ENCODE measurements around the gene SLC46A1.

SLC46A1 gene

GRCh38 chr17:28357061-28357900, 48.7 kb downstream of the SLC46A1 start, which contains the start of gene POLDIP2:
Gene POLDIP2 (minus strand): TSS chr17:28357527. CDS start chr17:28357448, 79 bp downstream.
- peak; percentile 89 to 92 for DNase-seq (ENCODE audit: low read depth in 1 of 2, low spot score in 1 of 2)

GRCh38 chr17:28350271-28350670, 55.7 kb downstream of the SLC46A1 start:
- no peak for DNase-seq (ENCODE audit: low read depth in 1 of 2, low spot score in 1 of 2)

GRCh38 chr17:28348979-28349378, 57.0 kb downstream of the SLC46A1 start:
- no peak for DNase-seq (ENCODE audit: low read depth in 1 of 2, low spot score in 1 of 2)

- no peak for DNase-seq (ENCODE audit: low read depth in 1 of 2, low spot score in 1 of 2)
Measured at GRCh38 chr17:28347261-28347891, 58.6 kb downstream of the SLC46A1 start.

GRCh38 chr17:28346746-28347246, 59.2 kb downstream of the SLC46A1 start:
- no peak for DNase-seq (ENCODE audit: low read depth in 1 of 2, low spot score in 1 of 2)

GRCh38 chr17:28346199-28346580, 59.8 kb downstream of the SLC46A1 start:
- DNase-seq (ENCODE audit: low read depth in 1 of 2, low spot score in 1 of 2): no peak

- no peak for DNase-seq (ENCODE audit: low read depth in 1 of 2, low spot score in 1 of 2)
Measured at GRCh38 chr17:28345419-28346198, 60.4 kb downstream of the SLC46A1 start.
